ENCODE data around the gene RPL28. TPM values are rescaled to one million over a fixed set of nuclear protein-coding genes. Genes with fewer than 3 reads are reported as not detected.
"Not testable (repeated sequence)": the region's sequence is repeated elsewhere in the genome, so short reads cannot be mapped to it uniquely, and the experiment has no call there.

The RPL28 gene
- total RNA-seq, 5 donors from 2014 or later (not counting 1 experiment from before 2014, with no cell fraction given), result 3,465 to 4,436 (median 4,286) TPM

- no peak overlapping the region for H3K4me3 Mint-ChIP-seq
- peak overlapping the region in 1 of 2 donors; percentile 39 for H3K27ac Mint-ChIP-seq
- peaks cover 16 to 40% of the 10 kb centered on the region in 2 donors for H3K36me3 ChIP-seq (ENCODE audit: control insufficient read depth in 2 of 2, extremely low read depth in 1 of 2, insufficient read depth in 1 of 2, low read length in 1 of 2)
- H3K9me3 ChIP-seq, result no peaks in the 10 kb centered on the region
- 97% methylated on average over 4 of the region's 14 CpGs for WGBS (ENCODE audit: insufficient coverage)
- no peak overlapping the region for H3K27ac ChIP-seq (ENCODE audit: low read length)
- DNase-seq (no peak), ATAC-seq (replicated peaks in 1 of 4) (no peak)
- H3K27me3 Mint-ChIP-seq, result no peaks in the 10 kb centered on the region
- ChIA-PET POLR2A (interaction anchor here in 1 of 2 donors (1.0 kb wide), 1 partner anchor 16 kb away, joined by 3 read pairs; the partner anchor contains the start of gene TMEM238), CTCF (no interaction called here)
- peaks cover 30% of the 10 kb centered on the region for H3K36me3 Mint-ChIP-seq
- no peaks in the 10 kb centered on the region for H3K27me3 ChIP-seq (replicated peaks in 1 of 2; ENCODE audit: control insufficient read depth in 2 of 2, extremely low read depth in 1 of 2, insufficient read depth in 2 of 2, low read length in 1 of 2)
- H3K4me1 ChIP-seq (ENCODE audit: control insufficient read depth in 1 of 2, extremely low read depth in 1 of 2, insufficient read depth in 2 of 2, low read length in 2 of 2), result peaks cover 0 to 3% of the 10 kb centered on the region in 2 experiments
- peaks cover 2 to 17% (median 12%) of the 10 kb centered on the region in 3 donors for H3K4me1 Mint-ChIP-seq
- no peaks in the 10 kb centered on the region for H3K9me3 Mint-ChIP-seq
- no peak overlapping the region for H3K4me3 ChIP-seq (ENCODE audit: control insufficient read depth in 1 of 2, extremely low read depth in 1 of 2, low read length in 1 of 2)
Measured at GRCh38 chr19:55400281-55401087, 14.8 kb downstream of the RPL28 start.

- H3K27ac ChIP-seq (ENCODE audit: low read length); H3K9me3 Mint-ChIP-seq; DNase-seq; CTCF ChIA-PET; POLR2A ChIA-PET; H3K27me3 ChIP-seq (replicated peaks in 1 of 2; ENCODE audit: control insufficient read depth in 2 of 2, extremely low read depth in 1 of 2, insufficient read depth in 2 of 2, low read length in 1 of 2); H3K9me3 ChIP-seq; H3K4me3 Mint-ChIP-seq; H3K27ac Mint-ChIP-seq; H3K4me3 ChIP-seq (ENCODE audit: control insufficient read depth in 1 of 2, extremely low read depth in 1 of 2, low read length in 1 of 2); H3K27me3 Mint-ChIP-seq: not testable (repeated sequence)
- H3K4me1 Mint-ChIP-seq, result peaks cover 11 to 26% (median 21%) of the 10 kb centered on the region in 3 donors
- peaks cover 1 to 12% of the 10 kb centered on the region in 2 experiments for H3K4me1 ChIP-seq (ENCODE audit: control insufficient read depth in 1 of 2, extremely low read depth in 1 of 2, insufficient read depth in 2 of 2, low read length in 2 of 2)
- WGBS (ENCODE audit: insufficient coverage), result over 99% methylated on average over 13 of the region's 28 CpGs
- H3K36me3 ChIP-seq (ENCODE audit: control insufficient read depth in 2 of 2, extremely low read depth in 1 of 2, insufficient read depth in 1 of 2, low read length in 1 of 2), result peaks cover 16 to 45% of the 10 kb centered on the region in 2 donors
- peak in 1 of 4 experiments; percentile 5 for ATAC-seq (replicated peaks in 1 of 4)
- H3K36me3 Mint-ChIP-seq, result peaks cover 39% of the 10 kb centered on the region
Measured at GRCh38 chr19:55401390-55401789, 15.7 kb downstream of the RPL28 start.

- CTCF ChIA-PET, result no interaction called here
Measured at GRCh38 chr19:55402509-55402908, 16.8 kb downstream of the RPL28 start.

GRCh38 chr19:55405638-55406037 lies 19.9 kb downstream of the RPL28 start:
- Histone ChIP-seq H3K27ac (ENCODE audit: low read length) (no peak overlapping the region), H3K4me1 (ENCODE audit: control insufficient read depth in 1 of 2, extremely low read depth in 1 of 2, insufficient read depth in 2 of 2, low read length in 2 of 2) (peaks cover 6 to 32% of the 10 kb centered on the region in 2 experiments), H3K27me3 (replicated peaks in 1 of 2; ENCODE audit: control insufficient read depth in 2 of 2, extremely low read depth in 1 of 2, insufficient read depth in 2 of 2, low read length in 1 of 2) (no peaks in the 10 kb centered on the region), H3K9me3 (no peaks in the 10 kb centered on the region), H3K4me3 (ENCODE audit: control insufficient read depth in 1 of 2, extremely low read depth in 1 of 2, low read length in 1 of 2) (no peak overlapping the region), H3K36me3 (ENCODE audit: control insufficient read depth in 2 of 2, extremely low read depth in 1 of 2, insufficient read depth in 1 of 2, low read length in 1 of 2) (peaks cover 22 to 39% of the 10 kb centered on the region in 2 donors)
- peaks cover 35% of the 10 kb centered on the region for H3K36me3 Mint-ChIP-seq
- ChIA-PET CTCF (interaction anchor here in 1 of 2 donors (0.6 kb wide), 1 partner anchor 11 kb away, joined by 6 read pairs; no protein-coding TSS in a partner anchor), POLR2A (interaction anchor here in 1 of 2 donors (0.8 kb wide), 1 partner anchor 18 kb away, joined by 3 read pairs; no protein-coding TSS in a partner anchor)
- ATAC-seq (replicated peaks in 1 of 4) (no peak), DNase-seq (no peak)
- H3K4me3 Mint-ChIP-seq, result peak overlapping the region; percentile 78 to 93 (median 93)
- peaks cover 24 to 32% (median 29%) of the 10 kb centered on the region in 3 donors for H3K4me1 Mint-ChIP-seq
- peak overlapping the region in 1 of 2 donors; percentile 23 for H3K27ac Mint-ChIP-seq
- peaks cover 0 to 5% (median 3%) of the 10 kb centered on the region in 3 donors for H3K9me3 Mint-ChIP-seq
- 79% methylated on average over 5 of the region's 5 CpGs for WGBS (ENCODE audit: insufficient coverage)
- no peaks in the 10 kb centered on the region for H3K27me3 Mint-ChIP-seq

More at GRCh38 chr19:55402509-55402908, 16.8 kb downstream of the RPL28 start:
- no peaks in the 10 kb centered on the region for H3K9me3 ChIP-seq
- H3K4me1 Mint-ChIP-seq, result peaks cover 16 to 30% (median 25%) of the 10 kb centered on the region in 3 donors
- H3K27me3 Mint-ChIP-seq, result no peaks in the 10 kb centered on the region
- no peak for ATAC-seq (replicated peaks in 1 of 4)
- H3K27ac ChIP-seq (ENCODE audit: low read length), result no peak overlapping the region
- DNase-seq, result no peak
- no peaks in the 10 kb centered on the region for H3K27me3 ChIP-seq (replicated peaks in 1 of 2; ENCODE audit: control insufficient read depth in 2 of 2, extremely low read depth in 1 of 2, insufficient read depth in 2 of 2, low read length in 1 of 2)
- POLR2A ChIA-PET, result no interaction called here
- peaks cover 6 to 20% of the 10 kb centered on the region in 2 experiments for H3K4me1 ChIP-seq (ENCODE audit: control insufficient read depth in 1 of 2, extremely low read depth in 1 of 2, insufficient read depth in 2 of 2, low read length in 2 of 2)
- no CpG with 5 or more reads among the region's 2 CpGs for WGBS (ENCODE audit: insufficient coverage)
- no peak overlapping the region for H3K27ac Mint-ChIP-seq
- no peak overlapping the region for H3K4me3 Mint-ChIP-seq
- peaks cover 42% of the 10 kb centered on the region for H3K36me3 Mint-ChIP-seq
- peaks cover 16 to 45% of the 10 kb centered on the region in 2 donors for H3K36me3 ChIP-seq (ENCODE audit: control insufficient read depth in 2 of 2, extremely low read depth in 1 of 2, insufficient read depth in 1 of 2, low read length in 1 of 2)
- no peaks in the 10 kb centered on the region for H3K9me3 Mint-ChIP-seq
- no peak overlapping the region for H3K4me3 ChIP-seq (ENCODE audit: control insufficient read depth in 1 of 2, extremely low read depth in 1 of 2, low read length in 1 of 2)

GRCh38 chr19:55406091-55406825 lies 20.5 kb downstream of the RPL28 start:
- no peak for ATAC-seq (replicated peaks in 1 of 4)
- no peaks in the 10 kb centered on the region for H3K9me3 ChIP-seq
- Mint-ChIP-seq H3K27ac (peak overlapping the region; percentile 25 to 70), H3K27me3 (no peaks in the 10 kb centered on the region), H3K9me3 (peaks cover 0 to 5% (median 3%) of the 10 kb centered on the region in 3 donors), H3K36me3 (peaks cover 32% of the 10 kb centered on the region), H3K4me3 (peak overlapping the region; percentile 78 to 93 (median 93)), H3K4me1 (peaks cover 24 to 32% (median 29%) of the 10 kb centered on the region in 3 donors)
- 82% methylated on average over 7 of the region's 14 CpGs for WGBS (ENCODE audit: insufficient coverage)
- peak overlapping the region; percentile 54 to 79 for H3K4me3 ChIP-seq (ENCODE audit: control insufficient read depth in 1 of 2, extremely low read depth in 1 of 2, low read length in 1 of 2)
- ChIA-PET CTCF (interaction anchor here (0.6 to 0.7 kb wide), 2 partner anchors 10 to 33 kb away, joined by 3 to 6 read pairs; no protein-coding TSS in a partner anchor), POLR2A (interaction anchor here (0.5 to 0.8 kb wide), 3 partner anchors 15 to 56 kb away, joined by 3 read pairs; no protein-coding TSS in a partner anchor)
- DNase-seq, result no peak
- H3K27me3 ChIP-seq (replicated peaks in 1 of 2; ENCODE audit: control insufficient read depth in 2 of 2, extremely low read depth in 1 of 2, insufficient read depth in 2 of 2, low read length in 1 of 2), result no peaks in the 10 kb centered on the region
- peaks cover 22 to 35% of the 10 kb centered on the region in 2 donors for H3K36me3 ChIP-seq (ENCODE audit: control insufficient read depth in 2 of 2, extremely low read depth in 1 of 2, insufficient read depth in 1 of 2, low read length in 1 of 2)
- H3K27ac ChIP-seq (ENCODE audit: low read length), result no peak overlapping the region
- peaks cover 6 to 32% of the 10 kb centered on the region in 2 experiments for H3K4me1 ChIP-seq (ENCODE audit: control insufficient read depth in 1 of 2, extremely low read depth in 1 of 2, insufficient read depth in 2 of 2, low read length in 2 of 2)
